Measurements from ENCODE around the gene VPS26A.

Gene VPS26A

GRCh38 chr10:69123747-69124562, at the start of gene VPS26A:
VPS26A (plus strand) TSS chr10:69124178; CDS start chr10:69124278, 100 bp downstream.
- peak; percentile 94 for DNase-seq (ENCODE audit: low read depth)
- peak within 1 kb of the TSS; percentile 73 for H3K4me3 ChIP-seq (ENCODE audit: low read depth, low read length)

GRCh38 chr10:69074532-69074931, 49.4 kb upstream of the VPS26A start:
- no peak for DNase-seq (ENCODE audit: low read depth)
- no peak overlapping the region for H3K4me3 ChIP-seq (ENCODE audit: low read depth, low read length)

GRCh38 chr10:69075431-69075830, 48.5 kb upstream of the VPS26A start:
- no peak overlapping the region for H3K4me3 ChIP-seq (ENCODE audit: low read depth, low read length)
- DNase-seq (ENCODE audit: low read depth), result no peak

GRCh38 chr10:69078311-69078710, 45.7 kb upstream of the VPS26A start:
- no peak for DNase-seq (ENCODE audit: low read depth)
- H3K4me3 ChIP-seq (ENCODE audit: low read depth, low read length), result no peak overlapping the region

GRCh38 chr10:69080226-69080625, 43.8 kb upstream of the VPS26A start:
- no peak for DNase-seq (ENCODE audit: low read depth)
- H3K4me3 ChIP-seq (ENCODE audit: low read depth, low read length), result no peak overlapping the region

- no peak overlapping the region for H3K4me3 ChIP-seq (ENCODE audit: low read depth, low read length)
- DNase-seq (ENCODE audit: low read depth), result no peak
Observed at GRCh38 chr10:69086001-69086509, 37.9 kb upstream of the VPS26A start.

GRCh38 chr10:69087590-69088470, 36.1 kb upstream of the VPS26A start, which contains the start of gene SRGN:
SRGN (plus strand) TSS chr10:69088103; CDS start chr10:69088158, 55 bp downstream.
- peak within 1 kb of the TSS; percentile 56 for H3K4me3 ChIP-seq (ENCODE audit: low read depth, low read length)
- DNase-seq (ENCODE audit: low read depth), result peak; percentile 80

GRCh38 chr10:69088471-69088769, 35.6 kb upstream of the VPS26A start:
- DNase-seq (ENCODE audit: low read depth), result no peak

GRCh38 chr10:69088801-69089501, 35.0 kb upstream of the VPS26A start:
- peak overlapping the region; percentile 56 for H3K4me3 ChIP-seq (ENCODE audit: low read depth, low read length)
- no peak for DNase-seq (ENCODE audit: low read depth)

More at GRCh38 chr10:69088471-69088769, 35.6 kb upstream of the VPS26A start:
- H3K4me3 ChIP-seq (ENCODE audit: low read depth, low read length), result peak overlapping the region; percentile 56

- DNase-seq (ENCODE audit: low read depth), result no peak
- H3K4me3 ChIP-seq (ENCODE audit: low read depth, low read length), result no peak overlapping the region
Observed at GRCh38 chr10:69089638-69090599, 34.1 kb upstream of the VPS26A start.

GRCh38 chr10:69090685-69091084, 33.3 kb upstream of the VPS26A start:
- H3K4me3 ChIP-seq (ENCODE audit: low read depth, low read length), result no peak overlapping the region
- no peak for DNase-seq (ENCODE audit: low read depth)

- no peak for DNase-seq (ENCODE audit: low read depth)
- H3K4me3 ChIP-seq (ENCODE audit: low read depth, low read length), result no peak overlapping the region
Observed at GRCh38 chr10:69091143-69091651, 32.8 kb upstream of the VPS26A start.

GRCh38 chr10:69092959-69093850, 30.8 kb upstream of the VPS26A start:
- DNase-seq (ENCODE audit: low read depth), result no peak
- no peak overlapping the region for H3K4me3 ChIP-seq (ENCODE audit: low read depth, low read length)

GRCh38 chr10:69093933-69094332, 30.0 kb upstream of the VPS26A start:
- DNase-seq (ENCODE audit: low read depth), result no peak
- no peak overlapping the region for H3K4me3 ChIP-seq (ENCODE audit: low read depth, low read length)

GRCh38 chr10:69096045-69096444, 27.9 kb upstream of the VPS26A start:
- H3K4me3 ChIP-seq (ENCODE audit: low read depth, low read length), result no peak overlapping the region

GRCh38 chr10:69097729-69098128, 26.2 kb upstream of the VPS26A start:
- DNase-seq (ENCODE audit: low read depth), result no peak
- H3K4me3 ChIP-seq (ENCODE audit: low read depth, low read length), result no peak overlapping the region

More at GRCh38 chr10:69096045-69096444, 27.9 kb upstream of the VPS26A start:
- DNase-seq (ENCODE audit: low read depth), result no peak

GRCh38 chr10:69100136-69100872, 23.7 kb upstream of the VPS26A start:
- DNase-seq (ENCODE audit: low read depth), result no peak
- no peak overlapping the region for H3K4me3 ChIP-seq (ENCODE audit: low read depth, low read length)
